Activated CD4-positive, alpha-beta memory T cell treated with anti-CD3 and anti-CD28 coated beads for 36 hours (primary cell): Measurements from ENCODE around the gene NAXD. TPM values are rescaled to one million over a fixed set of nuclear protein-coding genes. Genes with fewer than 3 reads are reported as not detected.
"Not testable (repeated sequence)": the region's sequence is repeated elsewhere in the genome, so short reads cannot be mapped to it uniquely, and the experiment has no call there.

Experiments used
- CTCF ChIA-PET: fragments of 350-600 bp; sonication (Branson Sonifier 250); formaldehyde crosslinking; loops from one replicate; lab custom pipeline; 2021; ENCODE audit warnings: antibody characterized with exemption, inconsistent platforms; lab: Charles Lee
- POLR2A ChIA-PET: fragments of 350-600 bp; sonication (Branson Sonifier 250); formaldehyde crosslinking; loops from one replicate; lab custom pipeline; 2021; ENCODE audit warnings: antibody characterized with exemption; lab: Charles Lee
- DNase-seq: peaks from one replicate; pipeline ENCODE4 v3.0.0-alpha.2; 2020
- H3K27ac Mint-ChIP-seq: one replicate; pipeline ENCODE4 v1.8.0; 2021; ENCODE audit warnings: mixed read lengths
- H3K27me3 Mint-ChIP-seq: one replicate; pipeline ENCODE4 v1.8.0; 2021; ENCODE audit warnings: mixed read lengths
- H3K36me3 Mint-ChIP-seq: one replicate; pipeline ENCODE4 v1.8.0; 2021; ENCODE audit warnings: mixed read lengths
- H3K4me1 Mint-ChIP-seq: one replicate; pipeline ENCODE4 v1.8.0; 2021; ENCODE audit warnings: low read depth, mixed read lengths
- H3K4me3 Mint-ChIP-seq: one replicate; pipeline ENCODE4 v1.8.0; 2021; ENCODE audit warnings: mild to moderate bottlenecking, mixed read lengths
- H3K9me3 Mint-ChIP-seq: one replicate; pipeline ENCODE4 v1.8.0; 2021; ENCODE audit warnings: mixed read lengths
- intact Hi-C: fragments of 100-400 bp; cut with micrococcal nuclease; formaldehyde crosslinking; loops from one replicate; pipeline ENCODE4 v1.15.1; 2023
- total RNA-seq, 2 experiments: library from RNA; stranded (reverse); gene quantifications; one replicate each; pipeline ENCODE4 v1.2.3, GENCODE V29; 2021

NAXD gene
- total RNA-seq, 2 experiments from 2014 or later, result 22.6 to 22.9 TPM

- Mint-ChIP-seq H3K36me3 (no peaks in the 10 kb centered on the region), H3K9me3 (no peaks in the 10 kb centered on the region), H3K4me3 (no peak overlapping the region), H3K27me3 (peaks cover 9% of the 10 kb centered on the region), H3K4me1 (no peaks in the 10 kb centered on the region), H3K27ac (no peak overlapping the region)
- DNase-seq, result no peak
- ChIA-PET POLR2A (no interaction called here), CTCF (no interaction called here)
- intact Hi-C loops, result no loop called here
Measured at GRCh38 chr13:110600980-110601379, 14.4 kb upstream of the NAXD start.

- no peaks in the 10 kb centered on the region for H3K36me3 Mint-ChIP-seq
- intact Hi-C loops, result no loop called here
- no peak overlapping the region for H3K4me3 Mint-ChIP-seq
- ChIA-PET POLR2A (no interaction called here), CTCF (no interaction called here)
- H3K27me3 Mint-ChIP-seq, result peaks cover 9% of the 10 kb centered on the region
- DNase-seq, result no peak
- no peaks in the 10 kb centered on the region for H3K4me1 Mint-ChIP-seq
- H3K27ac Mint-ChIP-seq, result no peak overlapping the region
- no peaks in the 10 kb centered on the region for H3K9me3 Mint-ChIP-seq
Measured at GRCh38 chr13:110605132-110605531, 10.2 kb upstream of the NAXD start.

- H3K27me3 Mint-ChIP-seq, POLR2A ChIA-PET, CTCF ChIA-PET, intact Hi-C loops, H3K36me3 Mint-ChIP-seq, H3K27ac Mint-ChIP-seq, H3K9me3 Mint-ChIP-seq, H3K4me3 Mint-ChIP-seq, H3K4me1 Mint-ChIP-seq, DNase-seq: not testable (repeated sequence)
Measured at GRCh38 chr13:110606281-110606680, 9.1 kb upstream of the NAXD start.

- no peak for DNase-seq
- H3K36me3 Mint-ChIP-seq, result no peaks in the 10 kb centered on the region
- H3K4me3 Mint-ChIP-seq, result no peak overlapping the region
- H3K27me3 Mint-ChIP-seq, result peaks cover 3% of the 10 kb centered on the region
- no peaks in the 10 kb centered on the region for H3K9me3 Mint-ChIP-seq
- CTCF ChIA-PET, result no interaction called here
- H3K27ac Mint-ChIP-seq, result no peak overlapping the region
- intact Hi-C loops, result no loop called here
- peaks cover 14% of the 10 kb centered on the region for H3K4me1 Mint-ChIP-seq
- POLR2A ChIA-PET, result no interaction called here
Measured at GRCh38 chr13:110607675-110608224, 7.6 kb upstream of the NAXD start.

GRCh38 chr13:110610955-110611595 lies 4.3 kb upstream of the NAXD start:
- peak; percentile 55 for DNase-seq
- H3K27me3 Mint-ChIP-seq, result no peaks in the 10 kb centered on the region

GRCh38 chr13:110615005-110615321 lies 382 bp upstream of the NAXD start:
- peaks cover 4% of the 10 kb centered on the region for H3K9me3 Mint-ChIP-seq
- no peak for DNase-seq
- intact Hi-C loops, result loop anchor here (1.0 to 10.0 kb wide), 5 partner anchors 53 to 828 kb away; partner anchors contain the start of genes IRS2 and RAB20
- H3K4me3 Mint-ChIP-seq, result peak overlapping the region; percentile 94
- peak overlapping the region; percentile 88 for H3K27ac Mint-ChIP-seq
- POLR2A ChIA-PET, result interaction anchor here (1.3 to 1.7 kb wide), 4 partner anchors 98 to 300 kb away, joined by 4 to 9 read pairs (median 6); partner anchors contain the start of gene ANKRD10
- peaks cover 2% of the 10 kb centered on the region for H3K36me3 Mint-ChIP-seq
- no peaks in the 10 kb centered on the region for H3K27me3 Mint-ChIP-seq
- CTCF ChIA-PET, result interaction anchor here (1.2 kb wide), 2 partner anchors 21 to 159 kb away, joined by 5 to 6 read pairs; no protein-coding TSS in a partner anchor
- H3K4me1 Mint-ChIP-seq, result peaks cover 44% of the 10 kb centered on the region

More at GRCh38 chr13:110610955-110611595, 4.3 kb upstream of the NAXD start:
- no peak overlapping the region for H3K4me3 Mint-ChIP-seq
- H3K9me3 Mint-ChIP-seq, result peaks cover 4% of the 10 kb centered on the region
- H3K27ac Mint-ChIP-seq, result peak overlapping the region; percentile 68
- ChIA-PET POLR2A (no interaction called here), CTCF (interaction anchor here (1.7 kb wide), 1 partner anchor 17 kb away, joined by 6 read pairs; no protein-coding TSS in a partner anchor)
- intact Hi-C loops, result loop anchor here (1.0 to 10.0 kb wide), 3 partner anchors 104 to 544 kb away; no protein-coding TSS in a partner anchor
- peaks cover 17% of the 10 kb centered on the region for H3K4me1 Mint-ChIP-seq
- H3K36me3 Mint-ChIP-seq, result peaks cover 2% of the 10 kb centered on the region

GRCh38 chr13:110616103-110617101 lies 1.1 kb downstream of the NAXD start:
- CTCF ChIA-PET, result interaction anchor here (0.7 kb wide), 1 partner anchor 65 kb away, joined by 3 read pairs; no protein-coding TSS in a partner anchor
- peaks cover 4% of the 10 kb centered on the region for H3K9me3 Mint-ChIP-seq
- H3K4me3 Mint-ChIP-seq, result peak overlapping the region; percentile 94
- peak overlapping the region; percentile 63 for H3K27ac Mint-ChIP-seq
- peaks cover 2% of the 10 kb centered on the region for H3K36me3 Mint-ChIP-seq
- POLR2A ChIA-PET, result interaction anchor here (1.0 to 1.7 kb wide), 5 partner anchors 96 to 299 kb away, joined by 3 to 9 read pairs (median 5); partner anchors contain the start of gene ANKRD10
- intact Hi-C loops, result loop anchor here (1.0 to 10.0 kb wide), 5 partner anchors 54 to 829 kb away; partner anchors contain the start of genes ANKRD10, IRS2 and RAB20
- H3K27me3 Mint-ChIP-seq, result no peaks in the 10 kb centered on the region
- H3K4me1 Mint-ChIP-seq, result peaks cover 43% of the 10 kb centered on the region
- peak; percentile 70 for DNase-seq

- intact Hi-C loops, result loop anchor here (5.0 to 10.0 kb wide), 4 partner anchors 55 to 830 kb away; partner anchors contain the start of genes IRS2 and RAB20
- Mint-ChIP-seq H3K4me3 (no peak overlapping the region), H3K4me1 (peaks cover 43% of the 10 kb centered on the region), H3K9me3 (peaks cover 4% of the 10 kb centered on the region), H3K27me3 (no peaks in the 10 kb centered on the region), H3K27ac (no peak overlapping the region), H3K36me3 (peaks cover 9% of the 10 kb centered on the region)
- ChIA-PET POLR2A (no interaction called here), CTCF (interaction anchor here (1.0 to 1.5 kb wide), 3 partner anchors 12 to 162 kb away, joined by 3 to 5 read pairs (median 4); no protein-coding TSS in a partner anchor)
- DNase-seq, result no peak
Measured at GRCh38 chr13:110617321-110618072, 2.2 kb downstream of the NAXD start.

GRCh38 chr13:110618167-110618566 lies 2.8 kb downstream of the NAXD start:
- no peak for DNase-seq
- CTCF ChIA-PET, result interaction anchor here (1.0 to 1.5 kb wide), 3 partner anchors 12 to 162 kb away, joined by 3 to 5 read pairs (median 4); no protein-coding TSS in a partner anchor
- no peak overlapping the region for H3K27ac Mint-ChIP-seq
- H3K4me1 Mint-ChIP-seq, result peaks cover 48% of the 10 kb centered on the region
- peaks cover 4% of the 10 kb centered on the region for H3K9me3 Mint-ChIP-seq
- intact Hi-C loops, result loop anchor here (5.0 to 10.0 kb wide), 4 partner anchors 56 to 831 kb away; partner anchors contain the start of genes IRS2 and RAB20
- H3K36me3 Mint-ChIP-seq, result peaks cover 15% of the 10 kb centered on the region
- H3K4me3 Mint-ChIP-seq, result no peak overlapping the region
- POLR2A ChIA-PET, result no interaction called here
- H3K27me3 Mint-ChIP-seq, result no peaks in the 10 kb centered on the region

- POLR2A ChIA-PET, result no interaction called here
- intact Hi-C loops, result loop anchor here (5.0 to 10.0 kb wide), 4 partner anchors 56 to 831 kb away; partner anchors contain the start of genes IRS2 and RAB20
- peaks cover 2% of the 10 kb centered on the region for H3K9me3 Mint-ChIP-seq
- no peak overlapping the region for H3K27ac Mint-ChIP-seq
- no peaks in the 10 kb centered on the region for H3K27me3 Mint-ChIP-seq
- peaks cover 15% of the 10 kb centered on the region for H3K36me3 Mint-ChIP-seq
- no peak for DNase-seq
- no peak overlapping the region for H3K4me3 Mint-ChIP-seq
- CTCF ChIA-PET, result interaction anchor here (1.0 to 1.5 kb wide), 3 partner anchors 11 to 163 kb away, joined by 3 to 5 read pairs (median 4); no protein-coding TSS in a partner anchor
- H3K4me1 Mint-ChIP-seq, result peaks cover 48% of the 10 kb centered on the region
Measured at GRCh38 chr13:110618780-110619179, 3.4 kb downstream of the NAXD start.

GRCh38 chr13:110620596-110620995 lies 5.3 kb downstream of the NAXD start:
- intact Hi-C loops, result no loop called here
- peaks cover 12% of the 10 kb centered on the region for H3K36me3 Mint-ChIP-seq
- POLR2A ChIA-PET, result no interaction called here
- no peaks in the 10 kb centered on the region for H3K27me3 Mint-ChIP-seq
- no peak overlapping the region for H3K27ac Mint-ChIP-seq
- no peaks in the 10 kb centered on the region for H3K9me3 Mint-ChIP-seq
- peaks cover 45% of the 10 kb centered on the region for H3K4me1 Mint-ChIP-seq
- CTCF ChIA-PET, result interaction anchor here (1.2 kb wide), 1 partner anchor 165 kb away, joined by 3 read pairs; no protein-coding TSS in a partner anchor
- H3K4me3 Mint-ChIP-seq, result no peak overlapping the region
- DNase-seq, result no peak
